ENCODE measurements around the gene FMN1.

DNA sequence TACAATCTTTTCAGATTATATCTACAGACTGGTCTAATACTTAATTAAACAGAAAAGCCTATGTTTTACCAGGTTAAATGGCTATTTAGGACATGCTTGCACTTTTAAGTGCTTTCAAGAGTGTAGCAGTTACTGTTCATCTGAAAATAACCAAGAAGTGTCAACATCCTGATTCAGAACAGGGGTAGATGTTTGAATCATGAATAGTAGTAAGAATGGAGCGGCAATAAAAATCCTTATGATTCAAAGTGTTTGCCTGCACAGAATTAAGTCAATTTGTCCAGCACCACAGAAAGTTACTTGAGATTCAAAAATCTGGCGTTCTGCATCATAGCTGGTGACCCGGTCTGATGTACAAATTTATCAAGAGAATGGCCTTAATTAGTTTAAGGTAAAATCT is 428.4 kb downstream of the FMN1 start:
- TF ChIP-seq, protein P1, sequence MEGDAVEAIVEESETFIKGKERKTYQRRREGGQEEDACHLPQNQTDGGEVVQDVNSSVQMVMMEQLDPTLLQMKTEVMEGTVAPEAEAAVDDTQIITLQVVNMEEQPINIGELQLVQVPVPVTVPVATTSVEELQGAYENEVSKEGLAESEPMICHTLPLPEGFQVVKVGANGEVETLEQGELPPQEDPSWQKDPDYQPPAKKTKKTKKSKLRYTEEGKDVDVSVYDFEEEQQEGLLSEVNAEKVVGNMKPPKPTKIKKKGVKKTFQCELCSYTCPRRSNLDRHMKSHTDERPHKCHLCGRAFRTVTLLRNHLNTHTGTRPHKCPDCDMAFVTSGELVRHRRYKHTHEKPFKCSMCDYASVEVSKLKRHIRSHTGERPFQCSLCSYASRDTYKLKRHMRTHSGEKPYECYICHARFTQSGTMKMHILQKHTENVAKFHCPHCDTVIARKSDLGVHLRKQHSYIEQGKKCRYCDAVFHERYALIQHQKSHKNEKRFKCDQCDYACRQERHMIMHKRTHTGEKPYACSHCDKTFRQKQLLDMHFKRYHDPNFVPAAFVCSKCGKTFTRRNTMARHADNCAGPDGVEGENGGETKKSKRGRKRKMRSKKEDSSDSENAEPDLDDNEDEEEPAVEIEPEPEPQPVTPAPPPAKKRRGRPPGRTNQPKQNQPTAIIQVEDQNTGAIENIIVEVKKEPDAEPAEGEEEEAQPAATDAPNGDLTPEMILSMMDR (IDR thresholded peaks at IDR 0.05), result no peak
- TF ChIP-seq POLR2A (IDR thresholded peaks at IDR 0.05) (no peak), POLR2AphosphoS5 (IDR thresholded peaks at IDR 0.05) (no peak)
